Smooth muscle cell (in vitro differentiated cells): ENCODE data around the gene RAD18. TPM values are rescaled to one million over a fixed set of nuclear protein-coding genes. Genes with fewer than 3 reads are reported as not detected.

Experiments used
- DNase-seq: peaks from one replicate; lab custom pipeline; 2025; ENCODE audit not compliant: unreplicated experiment; lab: John Stamatoyannopoulos, UW
- H2AFZ ChIP-seq: fragments of 200-600 bp; sonication (generic); 2 replicates; pipeline ENCODE4 v1.6.0; 2016; ENCODE audit warnings: antibody characterized with exemption, low read depth, mild to moderate bottlenecking
- H3F3A ChIP-seq: fragments of 200-600 bp; sonication (generic); 2 replicates; pipeline ENCODE4 v1.6.0; 2017; ENCODE audit warnings: antibody characterized with exemption, low read depth
- H3K27ac ChIP-seq: fragments of 200-600 bp; sonication (generic); 2 replicates; pipeline ENCODE4 v1.5.1; 2016; ENCODE audit warnings: low read depth, mild to moderate bottlenecking
- H3K27me3 ChIP-seq: fragments of 200-600 bp; sonication (generic); 2 replicates; pipeline ENCODE4 v1.6.1; 2016; ENCODE audit warnings: low read depth, mild to moderate bottlenecking
- H3K36me3 ChIP-seq: fragments of 200-600 bp; sonication (generic); 2 replicates; pipeline ENCODE4 v1.5.1; 2016; ENCODE audit warnings: low read depth
- H3K4me1 ChIP-seq: fragments of 200-600 bp; sonication (generic); 2 replicates; pipeline ENCODE4 v1.5.1; 2016; ENCODE audit warnings: low read depth
- H3K4me2 ChIP-seq: fragments of 200-600 bp; sonication (generic); 2 replicates; pipeline ENCODE4 v1.6.0; 2016; ENCODE audit warnings: mild to moderate bottlenecking
- H3K4me3 ChIP-seq: fragments of 200-600 bp; sonication (generic); 2 replicates; pipeline ENCODE4 v1.5.1; 2016; ENCODE audit warnings: mild to moderate bottlenecking
- H3K79me2 ChIP-seq: fragments of 200-600 bp; sonication (generic); 2 replicates; pipeline ENCODE4 v1.6.0; 2016; ENCODE audit warnings: low read depth, mild to moderate bottlenecking
- H3K9ac ChIP-seq: fragments of 200-600 bp; sonication (generic); 2 replicates; pipeline ENCODE4 v1.6.0; 2016; ENCODE audit warnings: low read depth
- H3K9me3 ChIP-seq: fragments of 200-600 bp; sonication (generic); replicated peaks from 2 replicates; pipeline ENCODE4 v1.5.1; 2016; ENCODE audit warnings: low read depth
- H4K20me1 ChIP-seq: fragments of 200-600 bp; sonication (generic); 2 replicates; pipeline ENCODE4 v1.6.0; 2016; ENCODE audit warnings: low read depth
- WGBS: methylation state at CpG from one replicate; pipeline ENCODE4 v1.1.7; 2016; ENCODE audit warnings: low lambda C conversion rate; 5-methylcytosine and 5-hydroxymethylcytosine counted together
- polyA plus RNA-seq: library from polyadenylated mRNA; unstranded; fragments of >200 nt; fragmentation: Nextera tagmentation; extraction: Ambion mirVana; gene quantifications from 2 replicates; pipeline ENCODE4 v1.2.1, GENCODE V29; 2016
- total RNA-seq: library from RNA; depleted of rRNA; stranded (reverse); fragments of >200 nt; gene quantifications from 2 replicates; pipeline ENCODE4 v1.2.3, GENCODE V29; 2014
- TF ChIP-seq, protein P1 (sequence below): fragments of 200-600 bp; sonication (generic); IDR thresholded peaks from 2 replicates; pipeline ENCODE4 v1.5.1; 2017; ENCODE audit warnings: borderline replicate concordance, mild to moderate bottlenecking, antibody characterized with exemption; ENCODE audit not compliant: insufficient read depth, poor library complexity, severe bottlenecking

Gene RAD18
- total and polyA plus RNA-seq, 2 experiments from 2014 or later, result 8.9 to 16.0 TPM

DNA sequence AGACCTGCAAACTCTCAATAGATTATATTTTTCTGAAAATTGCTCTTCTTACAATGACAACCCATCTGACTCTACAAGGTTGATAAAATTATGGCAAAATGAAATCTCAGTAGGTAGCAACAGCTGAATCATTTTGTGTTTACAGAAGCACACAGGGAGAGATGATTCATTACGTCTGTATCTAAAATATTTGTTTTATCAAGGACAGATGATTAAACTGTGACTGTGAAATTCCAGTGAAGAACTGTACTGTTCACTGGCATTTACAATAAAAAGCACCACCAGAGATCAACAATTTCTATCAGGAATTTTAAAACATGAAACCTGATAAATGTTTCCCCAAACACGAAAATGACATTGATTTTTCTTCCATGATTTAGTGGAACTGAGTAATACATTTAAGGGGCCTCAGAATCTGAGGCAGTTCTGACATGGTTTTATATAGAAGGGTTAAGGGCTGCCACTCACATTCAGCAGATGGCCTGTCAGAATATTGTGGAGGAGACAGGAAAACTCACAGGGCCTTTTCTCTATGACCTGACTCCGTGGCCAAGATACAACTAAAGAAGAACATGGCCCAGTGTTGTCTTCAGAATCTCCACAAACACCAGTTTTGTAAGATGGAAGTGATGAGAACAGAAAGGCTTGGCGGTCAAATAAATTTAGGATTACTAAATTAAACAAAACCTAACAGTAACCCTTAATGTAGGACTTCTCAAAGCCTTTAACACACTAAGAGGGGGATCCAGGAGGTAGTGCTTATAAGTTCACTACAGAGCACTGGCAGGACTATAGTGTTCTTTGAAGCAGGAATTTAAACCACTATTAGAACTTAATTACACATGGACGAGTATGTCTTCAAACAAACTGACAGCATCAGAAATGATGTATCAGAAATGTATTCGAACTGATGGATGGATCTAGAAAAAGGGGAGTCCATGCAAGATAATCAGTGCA is 25.9 kb downstream of the RAD18 start:
- Histone ChIP-seq H3F3A (no peaks in the 10 kb centered on the region), H3K4me3 (no peak overlapping the region), H3K4me1 (no peaks in the 10 kb centered on the region), H4K20me1 (no peaks in the 10 kb centered on the region), H3K36me3 (no peaks in the 10 kb centered on the region), H3K79me2 (no peaks in the 10 kb centered on the region), H3K9ac (peak overlapping the region; percentile 43), H3K27me3 (no peaks in the 10 kb centered on the region), H3K27ac (peak overlapping the region; percentile 83), H3K9me3 (no peaks in the 10 kb centered on the region), H3K4me2 (peak overlapping the region; percentile 63), H2AFZ (no peak overlapping the region)
- 60% methylated on average over 6 of the region's 6 CpGs for WGBS
- DNase-seq, result no peak
- TF ChIP-seq, protein P1, sequence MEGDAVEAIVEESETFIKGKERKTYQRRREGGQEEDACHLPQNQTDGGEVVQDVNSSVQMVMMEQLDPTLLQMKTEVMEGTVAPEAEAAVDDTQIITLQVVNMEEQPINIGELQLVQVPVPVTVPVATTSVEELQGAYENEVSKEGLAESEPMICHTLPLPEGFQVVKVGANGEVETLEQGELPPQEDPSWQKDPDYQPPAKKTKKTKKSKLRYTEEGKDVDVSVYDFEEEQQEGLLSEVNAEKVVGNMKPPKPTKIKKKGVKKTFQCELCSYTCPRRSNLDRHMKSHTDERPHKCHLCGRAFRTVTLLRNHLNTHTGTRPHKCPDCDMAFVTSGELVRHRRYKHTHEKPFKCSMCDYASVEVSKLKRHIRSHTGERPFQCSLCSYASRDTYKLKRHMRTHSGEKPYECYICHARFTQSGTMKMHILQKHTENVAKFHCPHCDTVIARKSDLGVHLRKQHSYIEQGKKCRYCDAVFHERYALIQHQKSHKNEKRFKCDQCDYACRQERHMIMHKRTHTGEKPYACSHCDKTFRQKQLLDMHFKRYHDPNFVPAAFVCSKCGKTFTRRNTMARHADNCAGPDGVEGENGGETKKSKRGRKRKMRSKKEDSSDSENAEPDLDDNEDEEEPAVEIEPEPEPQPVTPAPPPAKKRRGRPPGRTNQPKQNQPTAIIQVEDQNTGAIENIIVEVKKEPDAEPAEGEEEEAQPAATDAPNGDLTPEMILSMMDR, result no peak

DNA sequence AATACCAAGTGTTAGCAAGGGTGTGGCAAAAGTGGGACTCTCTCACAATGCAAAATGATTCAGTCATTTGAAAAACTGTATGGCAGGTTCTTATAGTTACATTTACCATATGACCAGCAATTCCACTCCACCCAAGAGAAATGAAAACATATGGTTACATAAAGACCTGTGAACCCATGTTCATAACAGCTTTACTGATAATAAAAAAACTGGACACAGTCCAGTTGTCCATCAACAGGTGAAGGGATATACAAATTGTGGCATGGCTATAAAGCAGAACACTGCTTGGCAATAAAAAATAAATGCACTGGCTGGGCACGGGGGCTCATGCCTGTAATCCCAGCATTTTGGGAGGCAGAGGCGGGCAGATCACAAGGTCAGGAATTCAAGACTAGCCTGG is 30.8 kb downstream of the RAD18 start:
- TF ChIP-seq, protein P1, result no peak
- Histone ChIP-seq H3K27ac (no peak overlapping the region), H3K9ac (no peak overlapping the region), H4K20me1 (no peaks in the 10 kb centered on the region), H2AFZ (no peak overlapping the region), H3K4me3 (no peak overlapping the region), H3K79me2 (no peaks in the 10 kb centered on the region), H3K36me3 (no peaks in the 10 kb centered on the region), H3K4me2 (no peak overlapping the region), H3K4me1 (no peaks in the 10 kb centered on the region), H3K9me3 (no peaks in the 10 kb centered on the region), H3F3A (no peaks in the 10 kb centered on the region), H3K27me3 (no peaks in the 10 kb centered on the region)
- DNase-seq, result no peak
- 100% methylated on average over 2 of the region's 2 CpGs for WGBS

DNA sequence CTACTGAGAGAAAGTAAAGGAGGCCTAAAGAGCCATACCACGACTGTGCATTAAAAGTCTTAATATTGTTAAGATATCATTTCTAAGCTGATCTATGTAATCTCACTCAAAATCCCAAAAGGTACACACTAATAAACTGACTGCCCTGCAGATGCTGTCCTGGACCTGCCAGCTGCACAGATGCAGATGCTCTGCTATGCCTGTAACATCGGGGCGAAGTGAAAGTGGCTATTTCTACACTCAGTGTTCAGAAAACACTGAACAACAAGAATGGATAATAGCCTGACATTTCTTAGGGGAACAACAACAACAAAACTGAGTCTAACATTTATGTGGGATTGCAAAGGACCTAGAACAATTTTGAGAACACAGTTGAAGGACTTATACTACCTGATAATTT is 31.9 kb downstream of the RAD18 start:
- H3K36me3 ChIP-seq, result no peaks in the 10 kb centered on the region
- no peaks in the 10 kb centered on the region for H3K4me1 ChIP-seq
- H3K4me3 ChIP-seq, result no peak overlapping the region
- no peaks in the 10 kb centered on the region for H3F3A ChIP-seq
- DNase-seq, result no peak
- H4K20me1 ChIP-seq, result no peaks in the 10 kb centered on the region
- H3K27ac ChIP-seq, result no peak overlapping the region
- TF ChIP-seq, protein P1, result no peak
- H3K9me3 ChIP-seq, result no peaks in the 10 kb centered on the region
- 99% methylated on average over 3 of the region's 3 CpGs for WGBS
- no peak overlapping the region for H3K4me2 ChIP-seq
- H2AFZ ChIP-seq, result no peak overlapping the region
- no peaks in the 10 kb centered on the region for H3K79me2 ChIP-seq
- no peak overlapping the region for H3K9ac ChIP-seq
- no peaks in the 10 kb centered on the region for H3K27me3 ChIP-seq
